Measurements from ENCODE around the gene TEX48.

GRCh38 chr9:114687034-114687433 is 5.0 kb upstream of the TEX48 start:
- TF ChIP-seq CTCF (conservative IDR thresholded peaks at IDR 0.05; ENCODE audit: low read depth, low read length) (no peak), EZH2 (IDR thresholded peaks at IDR 0.05; ENCODE audit: low read length, unreplicated experiment) (no peak)

Measured in PC-3 (cell line).